HepG2 (cell line): ENCODE data around the gene TMEM80. TPM values are rescaled to one million over a fixed set of nuclear protein-coding genes. Genes with fewer than 3 reads are reported as not detected.

Source experiments
- ATAC-seq: fragments of 200-7000 bp; cut with Tn5 transposase; 3 replicates; pipeline ENCODE4 v1.9.1; 2020; ENCODE audit warnings: mild to moderate bottlenecking, moderate library complexity
- BruUV-seq: library from RNA; stranded (reverse); fragments of 400-500 nt; replicated peaks from 2 replicates; lab custom pipeline; 2021; lab: Mats Ljungman, UMichigan
- CTCF ChIA-PET: fragments of 300-600 bp; formaldehyde crosslinking; extraction: SDS; loops from one replicate; lab custom pipeline; 2021; ENCODE audit warnings: low total read pairs, inconsistent platforms, low intra/inter-chr PET ratio; lab: Yijun Ruan, JAX
- POLR2A ChIA-PET: fragments of 350-600 bp; sonication (Branson Sonifier 250); formaldehyde crosslinking; loops from one replicate; lab custom pipeline; 2020; ENCODE audit warnings: antibody characterized with exemption, inconsistent platforms; lab: Yijun Ruan, JAX
- DNase-seq: peaks from one replicate; pipeline ENCODE4 v3.0.0-alpha.2; 2015; ENCODE audit warnings: low spot score
- FAIRE-seq: peaks from 3 replicates; lab custom pipeline; 2011; peaks lifted over from hg19 to GRCh38; lab: Jason Lieb, UNC
- H2AFZ ChIP-seq: one replicate; pipeline ENCODE4 v1.6.1; 2011; ENCODE audit warnings: low read length, inconsistent platforms
- H3K27ac ChIP-seq: fragments of 300-600 bp; 3 replicates; pipeline ENCODE4 v1.8.0; 2011; ENCODE audit warnings: mixed run types, mild to moderate bottlenecking, mixed read lengths, low read length, inconsistent platforms; ENCODE audit not compliant: insufficient read depth; ENCODE audit errors: extremely low read length
- H3K27me3 ChIP-seq, 2 experiments: fragments of 200-600 bp in 1 of 2; 2 replicates in 1 of 2; 3 replicates in 1 of 2; pipeline versions ENCODE4 v1.6.0 to v1.8.0; 2011; ENCODE audit warnings: low read length in 2 of 2, mild to moderate bottlenecking in 2 of 2, moderate library complexity in 2 of 2, inconsistent platforms in 1 of 2; ENCODE audit not compliant: insufficient read depth in 2 of 2, control insufficient read depth in 1 of 2
- H3K36me3 ChIP-seq, 2 experiments: fragments of 200-600 bp in 1 of 2; replicated peaks in 1 of 2; 2 replicates in 1 of 2; 3 replicates in 1 of 2; pipeline versions ENCODE4 v1.5.1 to v1.8.0; 2011; ENCODE audit warnings: low read length in 2 of 2, inconsistent platforms in 1 of 2; ENCODE audit not compliant: insufficient read depth in 2 of 2, control insufficient read depth in 1 of 2
- H3K4me1 ChIP-seq: 2 replicates; pipeline ENCODE4 v1.5.1; 2012; ENCODE audit warnings: low read length, inconsistent platforms; ENCODE audit not compliant: insufficient read depth
- H3K4me2 ChIP-seq: 2 replicates; pipeline ENCODE4 v1.6.0; 2011; ENCODE audit warnings: low read depth, low read length, inconsistent platforms
- H3K4me3 ChIP-seq, 3 experiments: fragments of 200-600 bp in 1 of 3; sonication (generic), shearing (Covaris generic) in 1 of 3; replicated peaks in 1 of 3; 2 replicates each; pipeline ENCODE4 v1.5.1; 2011 to 2016; ENCODE audit warnings: low read length in 3 of 3, inconsistent platforms in 2 of 3, low read depth in 2 of 3, mild to moderate bottlenecking in 2 of 3, control low read depth in 1 of 3, mixed read lengths in 1 of 3; ENCODE audit not compliant: insufficient read depth in 1 of 3
- H3K79me2 ChIP-seq: one replicate; pipeline ENCODE4 v1.6.1; 2011; ENCODE audit warnings: low read length, inconsistent platforms; ENCODE audit not compliant: insufficient read depth
- H3K9ac ChIP-seq: 2 replicates; pipeline ENCODE4 v1.6.0; 2011; ENCODE audit warnings: mild to moderate bottlenecking, low read depth, low read length, inconsistent platforms; ENCODE audit not compliant: insufficient read depth
- H3K9me3 ChIP-seq: 2 replicates; pipeline ENCODE4 v1.5.1; 2012; ENCODE audit warnings: mild to moderate bottlenecking, low read length
- H4K20me1 ChIP-seq: 2 replicates; pipeline ENCODE4 v1.6.0; 2011; ENCODE audit warnings: inconsistent platforms, mild to moderate bottlenecking, low read length, moderate library complexity; ENCODE audit not compliant: insufficient read depth
- FOSL2 ChIP-seq: sonication (generic); formaldehyde crosslinking; IDR thresholded peaks from 2 replicates; pipeline ENCODE4 v1.4.0; 2020; ENCODE audit warnings: missing genetic modification reagents
- FOXJ3 ChIP-seq: sonication (generic); formaldehyde crosslinking; IDR thresholded peaks from 2 replicates; pipeline ENCODE4 v1.4.0; 2020; ENCODE audit warnings: missing genetic modification reagents, mild to moderate bottlenecking, borderline replicate concordance
- GABPA ChIP-seq, 2 experiments: IDR thresholded peaks; 2 replicates each; pipeline ENCODE4 v1.6.1; 2011 to 2016; ENCODE audit warnings: low read depth in 2 of 2, low read length in 1 of 2, missing biosample characterization in 1 of 2, missing genetic modification characterization in 1 of 2
- HOMEZ ChIP-seq: IDR thresholded peaks from 2 replicates; pipeline ENCODE4 v1.6.1; 2016; ENCODE audit warnings: low read depth
- KDM3A ChIP-seq: IDR thresholded peaks from 2 replicates; pipeline ENCODE4 v1.6.1; 2018; ENCODE audit warnings: low read depth, missing compliant biosample characterization
- MAF1 ChIP-seq: sonication (generic); formaldehyde crosslinking; IDR thresholded peaks from 2 replicates; pipeline ENCODE4 v1.5.0; 2020; ENCODE audit warnings: missing genetic modification reagents, borderline replicate concordance
- NCOA5 ChIP-seq: sonication (generic); formaldehyde crosslinking; IDR thresholded peaks from 2 replicates; pipeline ENCODE4 v1.4.0; 2020; ENCODE audit warnings: missing genetic modification reagents
- PRPF4 ChIP-seq: fragments of 200-400 bp; formaldehyde crosslinking; IDR thresholded peaks from 2 replicates; pipeline ENCODE4 v1.6.1; 2016; ENCODE audit warnings: low read length, low read depth; ENCODE audit not compliant: poor library complexity, severe bottlenecking
- SMC3 ChIP-seq: IDR thresholded peaks from 2 replicates; pipeline ENCODE4 v1.6.1; 2011; ENCODE audit warnings: low read length, improper control_type of control experiment
- XRCC5 ChIP-seq: fragments of 200-400 bp; formaldehyde crosslinking; optimal IDR thresholded peaks from 2 replicates; pipeline ENCODE3; 2017; ENCODE audit warnings: mild to moderate bottlenecking, low read length
- ZNF3 ChIP-seq: IDR thresholded peaks from 2 replicates; pipeline ENCODE4 v1.7.0; 2017; ENCODE audit warnings: inconsistent platforms
- ZNF740 ChIP-seq: sonication (generic); formaldehyde crosslinking; IDR thresholded peaks from 2 replicates; pipeline ENCODE4 v1.4.0; 2020; ENCODE audit warnings: missing genetic modification reagents
- ZNF770 ChIP-seq: sonication (generic); formaldehyde crosslinking; IDR thresholded peaks from 2 replicates; pipeline ENCODE4 v1.5.0; 2020; ENCODE audit warnings: mild to moderate bottlenecking, missing genetic modification reagents
- ZNF850 ChIP-seq: sonication (generic); formaldehyde crosslinking; conservative IDR thresholded peaks from 2 replicates; pipeline ENCODE4 v1.9.0; 2021; ENCODE audit warnings: mild to moderate bottlenecking, missing genetic modification reagents
- WGBS: methylation state at CpG from one replicate; pipeline ENCODE4 v1.1.6; 2017; ENCODE audit warnings: low lambda C conversion rate; 5-methylcytosine and 5-hydroxymethylcytosine counted together
- in situ Hi-C: cut with HindIII; loops from 2 replicates; pipeline ENCODE4 v1.10.0; 2017; ENCODE audit warnings: low pct_unique_long_range_greater_than_20kb; ENCODE audit not compliant: extremely low pct_ligation_motif_present
- intact Hi-C: fragments of 100-400 bp; cut with micrococcal nuclease; formaldehyde crosslinking; loops from one replicate; pipeline ENCODE4 v1.10.0; 2022; ENCODE audit not compliant: unreplicated experiment
- polyA plus RNA-seq, 8 experiments: library from polyadenylated mRNA; depleted of rRNA in 3 of 8; stranded (reverse) in 7 of 8; unstranded in 1 of 8; fragments of >200 nt; fragmentation: Illumina TruSeq in 4 of 8; extraction: Trizol in 4 of 8; gene quantifications; 2 replicates each; pipeline versions ENCODE4 v1.2.1 to v1.2.3, GENCODE V29; 2011 to 2016; ENCODE audit warnings: low read depth in 4 of 8, missing spikeins in 1 of 8, mixed read lengths in 1 of 8; ENCODE audit not compliant: insufficient read depth in 1 of 8
- total RNA-seq, 5 experiments: library from RNA; depleted of rRNA; stranded (reverse); fragments of >200 nt; fragmentation: Illumina TruSeq; extraction: Trizol; gene quantifications; 2 replicates each; pipeline ENCODE4 v1.2.3, GENCODE V29; 2016; ENCODE audit warnings: low read depth in 1 of 5
- TF ChIP-seq, protein P1 (sequence below): sonication (generic); formaldehyde crosslinking; IDR thresholded peaks from 2 replicates; pipeline ENCODE4 v1.4.0; 2020; ENCODE audit warnings: low read depth, missing genetic modification reagents

The TMEM80 gene
- total and polyA plus RNA-seq, 2 of the 13 experiments (the other 11 are each of a cell fraction or from before 2014, with no cell fraction given): 5.6 to 17.1 TPM

DNA sequence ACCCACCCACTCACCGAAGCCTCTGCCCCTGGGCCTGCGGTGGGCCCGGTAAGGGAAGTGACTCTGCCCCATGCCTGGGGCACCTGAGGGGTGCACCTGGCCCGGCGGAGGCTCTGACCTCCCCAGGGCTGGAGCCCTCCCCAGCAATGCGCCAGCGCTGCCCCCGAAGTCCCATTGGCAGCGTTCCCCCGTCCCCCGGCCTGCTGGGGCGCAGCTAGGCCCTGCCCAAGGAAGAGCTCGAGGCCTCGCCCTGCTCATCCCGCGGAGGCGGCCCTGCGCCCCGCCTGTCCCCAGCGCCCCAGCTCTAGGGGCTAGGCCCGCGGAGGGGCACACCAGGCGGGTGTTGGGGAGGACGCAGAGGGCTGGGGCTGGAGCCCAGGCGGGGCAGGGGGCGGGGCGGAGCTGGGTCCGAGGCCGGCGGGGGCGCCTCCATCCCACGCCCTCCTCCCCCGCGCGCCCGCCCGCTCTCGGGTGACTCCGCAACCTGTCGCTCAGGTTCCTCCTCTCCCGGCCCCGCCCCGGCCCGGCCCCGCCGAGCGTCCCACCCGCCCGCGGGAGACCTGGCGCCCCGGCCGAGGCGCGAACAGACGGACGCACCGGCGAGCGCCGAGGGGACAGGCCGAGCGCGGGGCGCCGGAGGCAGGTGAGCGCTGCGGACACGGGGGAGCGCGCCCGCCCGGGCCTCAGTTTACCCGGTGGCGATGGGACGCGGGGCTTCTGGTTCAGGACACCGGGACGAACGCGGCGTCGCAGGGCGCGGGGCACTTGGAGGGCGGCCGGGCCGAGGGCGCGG lies 10.2 kb downstream of the TMEM80 start, which contains the start of gene EPS8L2:
Gene EPS8L2 (plus strand): TSS at position 586 of the 793 bp plus-strand sequence. CDS start 3,177 bp downstream, outside the sequence.
- Histone ChIP-seq H3K9ac (peak within 1 kb of the TSS; percentile 92), H3K79me2 (peaks cover 42% of the 10 kb centered on the region), H3K4me3 (peak within 1 kb of the TSS; percentile 94 to 97 (median 96)), H4K20me1 (0 out of 2 replicates have a peak, but pooled peaks cover 5% of the 10 kb centered on the region), H3K4me1 (peaks cover 73% of the 10 kb centered on the region), H2AFZ (no peak within 1 kb of the TSS), H3K9me3 (no peaks in the 10 kb centered on the region), H3K27me3 (no peaks in the 10 kb centered on the region; a peak in 1 of 5 replicates), H3K36me3 (peaks cover 2 to 8% of the 10 kb centered on the region in 2 experiments; a peak in 4 of 5 replicates), H3K4me2 (peak within 1 kb of the TSS; percentile 83), H3K27ac (peak within 1 kb of the TSS; percentile 96)
- ChIA-PET CTCF (no interaction called here), POLR2A (interaction anchor here (1.4 to 7.9 kb wide), 13 partner anchors 9 to 350 kb away, joined by 3 to 203 read pairs (median 6); partner anchors contain the start of genes DEAF1, GATD1, PNPLA2 and RPLP2)
- BruUV-seq: no TSS peak
- FAIRE-seq: no peak
- intact Hi-C loops: loop anchor here (2.0 to 10.0 kb wide), 3 partner anchors 23 to 71 kb away; partner anchors contain the start of gene GATD1
- in situ Hi-C loops: no loop called here
- no CpG with 5 or more reads among the region's 90 CpGs for WGBS
- DNase-seq: no peak
- peak; percentile 22 for ATAC-seq
- TF ChIP-seq, protein P1, sequence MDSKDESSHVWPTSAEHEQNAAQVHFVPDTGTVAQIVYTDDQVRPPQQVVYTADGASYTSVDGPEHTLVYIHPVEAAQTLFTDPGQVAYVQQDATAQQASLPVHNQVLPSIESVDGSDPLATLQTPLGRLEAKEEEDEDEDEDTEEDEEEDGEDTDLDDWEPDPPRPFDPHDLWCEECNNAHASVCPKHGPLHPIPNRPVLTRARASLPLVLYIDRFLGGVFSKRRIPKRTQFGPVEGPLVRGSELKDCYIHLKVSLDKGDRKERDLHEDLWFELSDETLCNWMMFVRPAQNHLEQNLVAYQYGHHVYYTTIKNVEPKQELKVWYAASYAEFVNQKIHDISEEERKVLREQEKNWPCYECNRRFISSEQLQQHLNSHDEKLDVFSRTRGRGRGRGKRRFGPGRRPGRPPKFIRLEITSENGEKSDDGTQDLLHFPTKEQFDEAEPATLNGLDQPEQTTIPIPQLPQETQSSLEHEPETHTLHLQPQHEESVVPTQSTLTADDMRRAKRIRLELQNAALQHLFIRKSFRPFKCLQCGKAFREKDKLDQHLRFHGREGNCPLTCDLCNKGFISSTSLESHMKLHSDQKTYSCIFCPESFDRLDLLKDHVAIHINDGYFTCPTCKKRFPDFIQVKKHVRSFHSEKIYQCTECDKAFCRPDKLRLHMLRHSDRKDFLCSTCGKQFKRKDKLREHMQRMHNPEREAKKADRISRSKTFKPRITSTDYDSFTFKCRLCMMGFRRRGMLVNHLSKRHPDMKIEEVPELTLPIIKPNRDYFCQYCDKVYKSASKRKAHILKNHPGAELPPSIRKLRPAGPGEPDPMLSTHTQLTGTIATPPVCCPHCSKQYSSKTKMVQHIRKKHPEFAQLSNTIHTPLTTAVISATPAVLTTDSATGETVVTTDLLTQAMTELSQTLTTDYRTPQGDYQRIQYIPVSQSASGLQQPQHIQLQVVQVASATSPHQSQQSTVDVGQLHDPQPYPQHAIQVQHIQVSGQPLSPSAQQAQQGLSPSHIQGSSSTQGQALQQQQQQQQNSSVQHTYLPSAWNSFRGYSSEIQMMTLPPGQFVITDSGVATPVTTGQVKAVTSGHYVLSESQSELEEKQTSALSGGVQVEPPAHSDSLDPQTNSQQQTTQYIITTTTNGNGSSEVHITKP (CRISPR knock-in tag): no peak
- TF ChIP-seq ZNF850 (CRISPR knock-in tag): no peak
- TF ChIP-seq XRCC5: peak; percentile 6
- TF ChIP-seq MAF1 (CRISPR knock-in tag): no peak
- TF ChIP-seq NCOA5 (CRISPR knock-in tag): no peak
- no peak for TF ChIP-seq FOXJ3 (CRISPR knock-in tag)
- TF ChIP-seq ZNF3 (CRISPR knock-in tag): no peak
- TF ChIP-seq SMC3: no peak
- TF ChIP-seq KDM3A (CRISPR knock-in tag): peak; percentile 17; the same call in 1 of the 2 replicates
- no peak for TF ChIP-seq HOMEZ
- TF ChIP-seq PRPF4: no peak
- TF ChIP-seq FOSL2 (CRISPR knock-in tag): no peak
- no peak for TF ChIP-seq GABPA (IDR thresholded peaks at IDR 0.05; ENCODE audit: low read depth, low read length)
- TF ChIP-seq GABPA (CRISPR knock-in tag; IDR thresholded peaks at IDR 0.05; ENCODE audit: low read depth): no peak
- no peak for TF ChIP-seq ZNF770
- no peak for TF ChIP-seq ZNF740 (CRISPR knock-in tag)
